GM21576 (cell line): ENCODE results near the gene ETF1.

Source experiments
- ATAC-seq: cut with Tn5 transposase; IDR thresholded peaks from one replicate; pipeline ENCODE4 v1.9.1; 2021; ENCODE audit warnings: mild to moderate bottlenecking, moderate library complexity; ENCODE audit not compliant: unreplicated experiment

ETF1 gene

GRCh38 chr5:138464388-138465260 is 78.4 kb downstream of the ETF1 start:
- peak; percentile 65 for ATAC-seq

- peak; percentile 51 for ATAC-seq
These were observed 79.0 kb downstream of the ETF1 start for GRCh38 chr5:138464008-138464387.

DNA sequence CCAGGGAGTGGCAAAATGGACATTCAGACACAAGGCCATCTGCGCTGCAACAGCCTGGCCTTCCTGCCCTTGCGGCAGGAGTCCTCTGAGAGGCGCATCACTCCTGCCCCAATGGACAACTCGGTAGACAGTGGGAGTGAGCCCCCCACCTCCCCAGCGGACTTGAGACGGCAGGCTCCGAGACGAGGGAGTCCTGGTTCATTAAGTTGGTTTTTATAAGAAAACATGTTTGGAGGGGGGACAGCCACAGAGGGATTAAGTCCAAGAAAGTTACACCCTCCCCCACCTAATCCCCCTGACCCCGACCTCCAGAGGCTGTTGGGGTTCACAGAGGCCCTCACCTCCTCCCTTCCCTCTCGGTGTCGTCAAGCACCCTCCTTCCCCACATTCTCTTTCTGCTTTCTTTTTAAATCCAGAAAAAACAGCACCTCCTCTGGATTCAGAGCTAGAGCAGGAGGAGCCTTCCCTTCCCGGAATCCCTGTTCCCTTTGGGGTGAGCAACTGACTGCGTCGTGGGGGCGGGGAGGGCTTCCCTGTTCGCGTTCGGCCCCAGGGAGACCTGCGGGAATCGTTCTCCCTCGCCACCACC is 79.5 kb downstream of the ETF1 start:
- no peak for ATAC-seq

GRCh38 chr5:138461343-138462125 is 81.5 kb downstream of the ETF1 start:
- ATAC-seq = no peak

- ATAC-seq = no peak
These were observed 82.9 kb downstream of the ETF1 start for GRCh38 chr5:138460032-138460693.

DNA sequence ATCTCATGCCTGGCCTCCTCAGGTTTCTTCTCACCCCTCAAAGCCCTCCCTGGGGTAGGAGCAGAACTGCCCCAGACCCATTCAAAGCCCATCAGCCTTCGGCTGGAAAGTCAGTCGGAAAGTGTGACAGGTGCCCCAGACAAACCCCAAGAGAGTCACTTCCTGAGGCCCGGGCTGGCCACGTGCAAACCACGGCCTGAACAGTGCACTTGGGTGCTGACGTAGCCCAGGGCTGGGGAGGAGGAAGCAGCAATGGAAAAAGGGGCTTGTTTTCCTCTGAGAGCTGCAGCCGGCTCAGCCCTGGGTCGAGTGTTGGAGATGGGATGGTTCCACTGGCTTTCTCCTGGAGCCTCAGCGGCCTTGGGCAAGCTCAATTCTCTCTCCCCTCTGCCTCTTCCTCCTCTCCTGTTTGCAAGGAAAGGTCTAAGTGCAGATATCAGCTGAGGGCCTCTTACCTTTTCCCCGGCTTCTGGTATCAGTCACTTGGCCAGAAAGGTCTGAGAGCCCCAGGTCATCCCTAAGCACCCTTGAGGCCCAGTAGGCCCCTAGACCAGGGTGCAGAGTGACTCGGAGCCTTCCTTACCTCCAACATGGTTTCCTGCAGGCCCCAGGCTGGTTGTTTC is 83.6 kb downstream of the ETF1 start:
- no peak for ATAC-seq

- no peak for ATAC-seq
These were observed 84.2 kb downstream of the ETF1 start for GRCh38 chr5:138458856-138459255.

- ATAC-seq = no peak
These were observed 84.7 kb downstream of the ETF1 start for GRCh38 chr5:138458384-138458783.

DNA sequence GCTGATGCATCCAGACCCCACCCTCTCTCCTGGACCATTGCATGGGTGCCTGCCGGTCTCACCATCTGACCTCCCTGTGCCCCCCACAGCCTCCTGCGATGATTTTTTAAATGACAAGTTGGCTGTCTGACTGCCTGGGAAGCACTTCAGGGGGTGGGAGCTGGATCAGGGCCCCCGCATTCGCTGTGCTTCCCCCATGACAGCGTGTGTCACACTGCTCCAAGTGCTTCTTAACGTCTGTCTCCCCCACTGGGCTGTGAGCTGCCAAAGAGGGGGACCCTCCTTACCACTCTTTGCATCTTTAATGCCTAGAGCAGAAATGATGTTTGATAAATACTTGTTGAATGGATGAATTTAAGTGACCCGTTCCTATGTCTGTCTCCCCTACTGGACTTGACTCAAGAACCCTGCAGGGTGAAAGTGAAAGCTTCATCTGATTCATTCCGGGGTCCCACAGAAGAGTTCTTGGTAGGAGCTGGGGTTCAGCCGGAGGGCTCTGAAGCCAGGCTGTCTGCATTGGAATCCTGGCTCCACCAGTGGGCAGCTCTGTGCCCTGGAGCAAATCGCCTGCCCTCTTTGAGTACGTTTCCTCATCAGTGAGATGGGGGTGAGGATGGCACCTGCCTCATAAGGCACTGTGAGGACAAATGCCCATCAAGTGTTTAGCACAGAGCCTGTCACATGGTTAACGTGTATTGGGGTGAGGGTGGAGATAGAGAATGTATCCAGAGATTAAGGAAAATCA is 85.3 kb downstream of the ETF1 start:
- no peak for ATAC-seq
